Esophagus squamous epithelium (tissue), 5 donors: Measurements from ENCODE around the gene CLCN4. TPM values are rescaled to one million over a fixed set of nuclear protein-coding genes. Genes with fewer than 3 reads are reported as not detected.

Experiments used
- DNase-seq: peaks from one replicate; lab custom pipeline; 2025; lab: John Stamatoyannopoulos, UW
- H3K27ac ChIP-seq, 4 donors: fragments of 200-600 bp; sonication (generic); one replicate each; pipeline ENCODE4 v1.5.1; 2016 to 2019; ENCODE audit warnings: mild to moderate bottlenecking in 1 of 4
- H3K27me3 ChIP-seq, 4 donors: fragments of 200-600 bp; sonication (generic); 1 replicate in 3 of 4; 2 replicates in 1 of 4; pipeline versions ENCODE4 v1.5.1 to v1.6.0; 2017 to 2021; ENCODE audit warnings: antibody characterized with exemption in 1 of 4
- H3K36me3 ChIP-seq, 3 donors: fragments of 200-600 bp; sonication (generic); one replicate each; pipeline ENCODE4 v1.5.1; 2016 to 2019
- H3K4me1 ChIP-seq, 3 donors: fragments of 200-600 bp; sonication (generic); one replicate each; pipeline ENCODE4 v1.5.1; 2017 to 2019
- H3K4me3 ChIP-seq, 4 donors: fragments of 200-600 bp; sonication (generic); 1 replicate in 3 of 4; 2 replicates in 1 of 4; pipeline ENCODE4 v1.5.1; 2016 to 2019; ENCODE audit warnings: mild to moderate bottlenecking in 2 of 4, moderate library complexity in 1 of 4
- H3K9me3 ChIP-seq, 3 donors: fragments of 200-600 bp; sonication (generic); one replicate each; pipeline ENCODE4 v1.5.1; 2016 to 2019
- CTCF ChIP-seq, 6 experiments: fragments of 450-650 bp in 4 of 6; fragments of 200-600 bp in 2 of 6; sonication (generic) in 2 of 6; IDR thresholded peaks; one replicate each; pipeline ENCODE4 v1.5.1; 2016 to 2019; ENCODE audit warnings: antibody characterized with exemption in 6 of 6, mild to moderate bottlenecking in 4 of 6, moderate library complexity in 4 of 6
- POLR2A ChIP-seq, 4 donors: fragments of 450-650 bp; IDR thresholded peaks; one replicate each; pipeline ENCODE4 v1.6.1; 2017; ENCODE audit warnings: antibody characterized with exemption in 4 of 4, mild to moderate bottlenecking in 4 of 4, moderate library complexity in 3 of 4
- WGBS, 2 donors: methylation state at CpG; one replicate each; pipeline ENCODE4 v1.1.5; 2018; 5-methylcytosine and 5-hydroxymethylcytosine counted together
- intact Hi-C: fragments of 100-400 bp; cut with DNase I; formaldehyde crosslinking; loops from one replicate; pipeline ENCODE4 v1.15.0; 2022
- total RNA-seq, 4 donors: library from RNA; depleted of rRNA; stranded (reverse); fragments of >200 nt; gene quantifications; one replicate each; pipeline ENCODE4 v1.1.0, GENCODE V29; 2016
- donor health status: DM: yes; HTN: yes; CAD: no.

The CLCN4 gene
- total RNA-seq, 4 donors from 2014 or later: 0.04 to 3.1 (median 0.53) TPM

GRCh38 chrX:10174051-10174450 is 17.3 kb downstream of the CLCN4 start:
- Histone ChIP-seq H3K9me3 (no peaks in the 10 kb centered on the region), H3K36me3 (no peaks in the 10 kb centered on the region), H3K27ac (no peak overlapping the region), H3K4me1 (peaks cover 5 to 58% (median 15%) of the 10 kb centered on the region in 3 donors), H3K4me3 (no peak overlapping the region), H3K27me3 (no peaks in the 10 kb centered on the region)
- no peak for TF ChIP-seq POLR2A (IDR thresholded peaks at IDR 0.05)
- no peak for TF ChIP-seq CTCF (IDR thresholded peaks at IDR 0.05)
- 87 to 91% methylated on average over 8 to 9 of the region's 9 CpGs for WGBS, 2 donors
- DNase-seq: no peak
- intact Hi-C loops: no loop called here

GRCh38 chrX:10174810-10175209 is 18.0 kb downstream of the CLCN4 start:
- TF ChIP-seq POLR2A (IDR thresholded peaks at IDR 0.05) (no peak), CTCF (IDR thresholded peaks at IDR 0.05) (no peak)
- H3K36me3 ChIP-seq: no peaks in the 10 kb centered on the region
- H3K27ac ChIP-seq: peak overlapping the region in 2 of 4 donors; percentile 26 to 73
- H3K27me3 ChIP-seq: no peaks in the 10 kb centered on the region
- DNase-seq: no peak
- no peak overlapping the region for H3K4me3 ChIP-seq
- no peaks in the 10 kb centered on the region for H3K9me3 ChIP-seq
- 65 to 77% methylated on average over 4 to 5 of the region's 7 CpGs for WGBS, 2 donors
- peaks cover 5 to 58% (median 15%) of the 10 kb centered on the region in 3 donors for H3K4me1 ChIP-seq
- intact Hi-C loops: no loop called here

- intact Hi-C loops: no loop called here
- Histone ChIP-seq H3K4me1 (peaks cover 5 to 58% (median 15%) of the 10 kb centered on the region in 3 donors), H3K4me3 (no peak overlapping the region), H3K27me3 (no peaks in the 10 kb centered on the region), H3K27ac (peak overlapping the region in 3 of 4 donors; percentile 26 to 73 (median 39)), H3K36me3 (no peaks in the 10 kb centered on the region), H3K9me3 (no peaks in the 10 kb centered on the region)
- no peak for DNase-seq
- 47 to 59% methylated on average over 5 to 8 of the region's 8 CpGs for WGBS, 2 donors
- TF ChIP-seq POLR2A (IDR thresholded peaks at IDR 0.05) (no peak), CTCF (IDR thresholded peaks at IDR 0.05) (no peak)
Measured at GRCh38 chrX:10175319-10175871, 18.6 kb downstream of the CLCN4 start.

- Histone ChIP-seq H3K27ac (peak overlapping the region; percentile 51 to 73 (median 64)), H3K4me3 (no peak overlapping the region), H3K36me3 (no peaks in the 10 kb centered on the region), H3K27me3 (no peaks in the 10 kb centered on the region), H3K9me3 (no peaks in the 10 kb centered on the region), H3K4me1 (peaks cover 5 to 58% (median 15%) of the 10 kb centered on the region in 3 donors)
- WGBS, 2 donors: 51 to 53% methylated on average over 5 to 11 of the region's 16 CpGs
- intact Hi-C loops: no loop called here
- no peak for TF ChIP-seq POLR2A (IDR thresholded peaks at IDR 0.05)
- no peak for TF ChIP-seq CTCF (IDR thresholded peaks at IDR 0.05)
- no peak for DNase-seq
Measured at GRCh38 chrX:10176121-10177003, 19.6 kb downstream of the CLCN4 start.

GRCh38 chrX:10177004-10177396 is 20.2 kb downstream of the CLCN4 start:
- WGBS, 2 donors: 53 to 78% methylated on average over 7 of the region's 7 CpGs
- no peak for TF ChIP-seq CTCF (IDR thresholded peaks at IDR 0.05)
- TF ChIP-seq POLR2A (IDR thresholded peaks at IDR 0.05): no peak
- intact Hi-C loops: no loop called here

More at GRCh38 chrX:10177004-10177396, 20.2 kb downstream of the CLCN4 start:
- no peaks in the 10 kb centered on the region for H3K36me3 ChIP-seq
- no peaks in the 10 kb centered on the region for H3K9me3 ChIP-seq
- H3K27ac ChIP-seq: peak overlapping the region in 1 of 4 donors; percentile 73
- no peak overlapping the region for H3K4me3 ChIP-seq
- H3K27me3 ChIP-seq: no peaks in the 10 kb centered on the region
- peaks cover 5 to 58% (median 15%) of the 10 kb centered on the region in 3 donors for H3K4me1 ChIP-seq
- no peak for DNase-seq
